GM12878 (cell line): Measurements from ENCODE around the gene ZPR1. TPM values are rescaled to one million over a fixed set of nuclear protein-coding genes. Genes with fewer than 3 reads are reported as not detected.

Source experiments
- ATAC-seq: fragments of 200-7000 bp; cut with Tn5 transposase; 3 replicates; pipeline ENCODE4 v1.9.1; 2020; ENCODE audit warnings: mild to moderate bottlenecking, moderate library complexity
- BruUV-seq: library from RNA; stranded (reverse); fragments of 400-500 nt; replicated peaks from 2 replicates; lab custom pipeline; 2021; lab: Mats Ljungman, UMichigan
- CTCF ChIA-PET: fragments of 300-600 bp; sonication (Branson Sonifier 250); formaldehyde crosslinking; extraction: SDS; loops from one replicate; lab custom pipeline; 2021; ENCODE audit warnings: inconsistent platforms; lab: Yijun Ruan, JAX
- POLR2A ChIA-PET: fragments of 350-600 bp; formaldehyde crosslinking; extraction: SDS; loops from one replicate; lab custom pipeline; 2021; ENCODE audit warnings: inconsistent platforms; lab: Charles Lee
- RAD21 ChIA-PET: fragments of 300-600 bp; sonication (Branson Sonifier 250); formaldehyde crosslinking; loops from one replicate; lab custom pipeline; 2023; ENCODE audit warnings: antibody characterized with exemption; ENCODE audit not compliant: unreplicated experiment; lab: Charles Lee
- SMC1A ChIA-PET: fragments of 300-600 bp; sonication (Branson Sonifier 250); formaldehyde crosslinking; loops from one replicate; lab custom pipeline; 2023; ENCODE audit not compliant: unreplicated experiment, uncharacterized antibody; lab: Charles Lee
- DNase-seq: peaks from one replicate; pipeline ENCODE4 v3.0.0-alpha.2; 2011; ENCODE audit warnings: low read depth, low spot score
- FAIRE-seq: peaks from 3 replicates; lab custom pipeline; 2011; peaks lifted over from hg19 to GRCh38; lab: Jason Lieb, UNC
- H2AFZ ChIP-seq: 2 replicates; pipeline ENCODE4 v1.6.0; 2011; ENCODE audit warnings: low read depth, low read length, control low read depth; ENCODE audit not compliant: control insufficient read depth
- H3K27ac ChIP-seq: 2 replicates; pipeline ENCODE4 v1.5.1; 2011; ENCODE audit warnings: control low read depth; ENCODE audit not compliant: control insufficient read depth, insufficient read depth
- H3K27me3 ChIP-seq, 2 experiments: replicated peaks in 1 of 2; 2 replicates each; pipeline versions ENCODE4 v1.6.0 to v1.6.1; 2011; ENCODE audit warnings: low read length in 1 of 2; ENCODE audit not compliant: control insufficient read depth in 2 of 2, insufficient read depth in 2 of 2
- H3K36me3 ChIP-seq, 2 experiments: 2 replicates each; pipeline ENCODE4 v1.5.1; 2011; ENCODE audit warnings: low read length in 1 of 2; ENCODE audit not compliant: control insufficient read depth in 2 of 2, insufficient read depth in 2 of 2
- H3K4me1 ChIP-seq: 2 replicates; pipeline ENCODE4 v1.6.1; 2011; ENCODE audit warnings: mild to moderate bottlenecking, low read length, moderate library complexity, mixed read lengths; ENCODE audit not compliant: control insufficient read depth, insufficient read depth
- H3K4me2 ChIP-seq: 2 replicates; pipeline ENCODE4 v1.6.0; 2011; ENCODE audit warnings: control low read depth; ENCODE audit not compliant: control insufficient read depth, insufficient read depth
- H3K4me3 ChIP-seq: fragments of 200-600 bp; sonication (generic); 2 replicates; pipeline ENCODE4 v1.5.1; 2016
- H3K79me2 ChIP-seq: 2 replicates; pipeline ENCODE4 v1.6.0; 2011; ENCODE audit warnings: low read length; ENCODE audit not compliant: control insufficient read depth, insufficient read depth
- H3K9ac ChIP-seq: 2 replicates; pipeline ENCODE4 v1.8.0; 2011; ENCODE audit warnings: low read length, control low read depth, mixed read lengths; ENCODE audit not compliant: control insufficient read depth, insufficient read depth
- H3K9me3 ChIP-seq: replicated peaks from 3 replicates; pipeline ENCODE4 v1.5.1; 2011; ENCODE audit warnings: mild to moderate bottlenecking, low read length; ENCODE audit not compliant: control insufficient read depth, insufficient read depth
- H4K20me1 ChIP-seq: 2 replicates; pipeline ENCODE4 v1.6.0; 2011; ENCODE audit not compliant: control insufficient read depth, insufficient read depth
- CBFB ChIP-seq: IDR thresholded peaks from 2 replicates; pipeline ENCODE4 v1.6.1; 2016; ENCODE audit warnings: antibody characterized with exemption, low read depth
- DPF2 ChIP-seq: fragments of 450-650 bp; IDR thresholded peaks from 2 replicates; pipeline ENCODE4 v1.6.1; 2017; ENCODE audit warnings: mild to moderate bottlenecking
- FOXM1 ChIP-seq: IDR thresholded peaks from 2 replicates; pipeline ENCODE4 v1.6.1; 2012; ENCODE audit warnings: low read depth, mild to moderate bottlenecking, inconsistent platforms, low read length, moderate library complexity
- HDAC2 ChIP-seq: fragments of 200-600 bp; sonication (generic); IDR thresholded peaks from 2 replicates; pipeline ENCODE4 v1.6.1; 2017
- LARP7 ChIP-seq: fragments of 450-650 bp; IDR thresholded peaks from 2 replicates; pipeline ENCODE4 v1.6.1; 2017; ENCODE audit warnings: mild to moderate bottlenecking
- NR2F1 ChIP-seq: fragments of 450-650 bp; conservative IDR thresholded peaks from 2 replicates; pipeline ENCODE4 v1.6.1; 2017; ENCODE audit warnings: mild to moderate bottlenecking
- POLR2A ChIP-seq: IDR thresholded peaks from 2 replicates; pipeline ENCODE4 v1.6.1; 2011; ENCODE audit warnings: low read depth, mild to moderate bottlenecking, low read length
- POLR2AphosphoS5 ChIP-seq: IDR thresholded peaks from 2 replicates; pipeline ENCODE4 v1.6.1; 2011; ENCODE audit warnings: mild to moderate bottlenecking, low read length, inconsistent platforms
- PRDM15 ChIP-seq: fragments of 450-650 bp; formaldehyde crosslinking; IDR thresholded peaks from 2 replicates; pipeline ENCODE4 v1.4.0; 2020; ENCODE audit warnings: mild to moderate bottlenecking, moderate library complexity
- WGBS: methylation state at CpG from one replicate; pipeline ENCODE4 v1.1.6; 2016; ENCODE audit warnings: low lambda C conversion rate; ENCODE audit not compliant: insufficient replicate concordance, insufficient coverage; ENCODE audit errors: missing lambda C conversion rate; 5-methylcytosine and 5-hydroxymethylcytosine counted together
- in situ Hi-C: fragments of 300-500 bp; cut with MboI; formaldehyde crosslinking; loops from 9 replicates; pipeline ENCODE4 v1.14.3; 2018; ENCODE audit warnings: mixed read lengths
- intact Hi-C: fragments of 100-400 bp; cut with micrococcal nuclease; formaldehyde crosslinking; loops from one replicate; pipeline ENCODE4 v1.14.2; 2022; ENCODE audit not compliant: unreplicated experiment
- polyA plus RNA-seq, 11 experiments: library from polyadenylated mRNA; depleted of rRNA in 4 of 11; unstranded in 6 of 11; stranded (reverse) in 5 of 11; fragments of >200 nt; fragmentation: Nextera tagmentation in 4 of 11; fragmentation: Illumina TruSeq in 1 of 11; extraction: Ambion mirVana in 4 of 11; extraction: Trizol in 1 of 11; gene quantifications; 1 replicate in 1 of 11; 2 replicates in 10 of 11; pipeline versions ENCODE4 v1.2.1 to v1.2.3, GENCODE V29; 2011 to 2016; ENCODE audit warnings: inconsistent platforms in 2 of 11, missing spikeins in 2 of 11, low read depth in 1 of 11
- total RNA-seq, 4 experiments: library from RNA; depleted of rRNA in 3 of 4; stranded (reverse); fragments of >200 nt in 3 of 4; fragmentation: Illumina TruSeq in 1 of 4; extraction: Trizol in 1 of 4; gene quantifications; 2 replicates each; pipeline versions ENCODE4 v1.2.1 to v1.2.3, GENCODE V29; 2013 to 2021
- TF ChIP-seq, protein P1 (sequence below), 3 experiments: IDR thresholded peaks in 2 of 3; conservative IDR thresholded peaks in 1 of 3; 2 replicates each; pipeline ENCODE4 v1.5.1; 2011; ENCODE audit warnings: low read depth in 3 of 3, low read length in 3 of 3, mild to moderate bottlenecking in 3 of 3, control low read depth in 2 of 3, moderate library complexity in 2 of 3, inconsistent platforms in 1 of 3, mixed read lengths in 1 of 3; ENCODE audit not compliant: control insufficient read depth in 2 of 3, insufficient read depth in 1 of 3; ENCODE audit errors: extremely low read depth in 1 of 3
- TF ChIP-seq, protein P2 (sequence below): IDR thresholded peaks from 2 replicates; pipeline ENCODE4 v1.6.1; 2011; ENCODE audit warnings: low read depth, mild to moderate bottlenecking, low read length, moderate library complexity, borderline replicate concordance; ENCODE audit errors: extremely low read depth

Gene ZPR1
- total and polyA plus RNA-seq, 10 of the 15 experiments (the other 5 are each of a cell fraction or from before 2014, with no cell fraction given): 9.3 to 89.7 (median 54.7) TPM

- DNase-seq (no peak), FAIRE-seq (no peak), ATAC-seq (no peak)
- no TSS peak for BruUV-seq
- H3K79me2 ChIP-seq: peaks cover 17% of the 10 kb centered on the region
- RAD21 ChIA-PET: interaction anchor here (0.9 kb wide), 1 partner anchor 60 kb away, joined by 3 read pairs; no protein-coding TSS in a partner anchor
- SMC1A ChIA-PET: interaction anchor here (1.9 kb wide), 1 partner anchor 11 kb away, joined by 9 read pairs; no protein-coding TSS in a partner anchor
- no peaks in the 10 kb centered on the region for H3K9me3 ChIP-seq
- intact Hi-C loops (no loop called here), in situ Hi-C loops (no loop called here)
- no peak overlapping the region for H3K27ac ChIP-seq
- H3K27me3 ChIP-seq: no peaks in the 10 kb centered on the region
- peaks cover 3% of the 10 kb centered on the region; the same call in 1 of the 2 replicates for H3K4me1 ChIP-seq
- no peak overlapping the region for H3K4me2 ChIP-seq
- POLR2A ChIA-PET: interaction anchor here (0.6 to 4.2 kb wide), 4 partner anchors 11 to 368 kb away, joined by 3 to 28 read pairs (median 4); partner anchors contain the start of genes PAFAH1B2 and ZPR1
- no peak overlapping the region for H3K4me3 ChIP-seq
- WGBS: 91% methylated on average over 5 of the region's 5 CpGs
- H4K20me1 ChIP-seq: no peaks in the 10 kb centered on the region
- peaks cover 4 to 22% of the 10 kb centered on the region in 2 experiments for H3K36me3 ChIP-seq
- TF ChIP-seq, protein P1, sequence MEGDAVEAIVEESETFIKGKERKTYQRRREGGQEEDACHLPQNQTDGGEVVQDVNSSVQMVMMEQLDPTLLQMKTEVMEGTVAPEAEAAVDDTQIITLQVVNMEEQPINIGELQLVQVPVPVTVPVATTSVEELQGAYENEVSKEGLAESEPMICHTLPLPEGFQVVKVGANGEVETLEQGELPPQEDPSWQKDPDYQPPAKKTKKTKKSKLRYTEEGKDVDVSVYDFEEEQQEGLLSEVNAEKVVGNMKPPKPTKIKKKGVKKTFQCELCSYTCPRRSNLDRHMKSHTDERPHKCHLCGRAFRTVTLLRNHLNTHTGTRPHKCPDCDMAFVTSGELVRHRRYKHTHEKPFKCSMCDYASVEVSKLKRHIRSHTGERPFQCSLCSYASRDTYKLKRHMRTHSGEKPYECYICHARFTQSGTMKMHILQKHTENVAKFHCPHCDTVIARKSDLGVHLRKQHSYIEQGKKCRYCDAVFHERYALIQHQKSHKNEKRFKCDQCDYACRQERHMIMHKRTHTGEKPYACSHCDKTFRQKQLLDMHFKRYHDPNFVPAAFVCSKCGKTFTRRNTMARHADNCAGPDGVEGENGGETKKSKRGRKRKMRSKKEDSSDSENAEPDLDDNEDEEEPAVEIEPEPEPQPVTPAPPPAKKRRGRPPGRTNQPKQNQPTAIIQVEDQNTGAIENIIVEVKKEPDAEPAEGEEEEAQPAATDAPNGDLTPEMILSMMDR (IDR thresholded peaks at IDR 0.05 in 2 of 3, conservative IDR thresholded peaks at IDR 0.05 in 1 of 3; ENCODE audit: control insufficient read depth in 2 of 3, extremely low read depth in 1 of 3, insufficient read depth in 1 of 3, low read depth in 3 of 3, low read length in 3 of 3): no peak
- TF ChIP-seq LARP7 (no peak), PRDM15 (no peak), NR2F1 (no peak), POLR2AphosphoS5 (peak; percentile 62), DPF2 (no peak), FOXM1 (no peak), CBFB (no peak), HDAC2 (no peak), POLR2A (peak; percentile 42; the same call in 1 of the 2 replicates)
- TF ChIP-seq, protein P2, sequence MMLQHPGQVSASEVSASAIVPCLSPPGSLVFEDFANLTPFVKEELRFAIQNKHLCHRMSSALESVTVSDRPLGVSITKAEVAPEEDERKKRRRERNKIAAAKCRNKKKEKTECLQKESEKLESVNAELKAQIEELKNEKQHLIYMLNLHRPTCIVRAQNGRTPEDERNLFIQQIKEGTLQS: no peak
- no peak overlapping the region for H2AFZ ChIP-seq
- no peak overlapping the region for H3K9ac ChIP-seq
- CTCF ChIA-PET: interaction anchor here (1.4 kb wide), 2 partner anchors 15 to 330 kb away, joined by 3 to 5 read pairs; partner anchors contain the start of gene APOA5
These were observed 11.8 kb downstream of the ZPR1 start for GRCh38 chr11:116775975-116776374.
